Right lobe of liver (tissue), 4 donors: ENCODE results near the gene MPP7.

ENCODE experiments used
- CTCF ChIP-seq, 4 donors: fragments of 200-600 bp in 3 of 4; fragments of 450-650 bp in 1 of 4; IDR thresholded peaks; one replicate each; pipeline versions ENCODE4 v1.5.1 to v1.8.0; 2016 to 2022; ENCODE audit warnings: antibody characterized with exemption in 4 of 4, mild to moderate bottlenecking in 2 of 4
- POLR2A ChIP-seq: fragments of 450-650 bp; IDR thresholded peaks from one replicate; pipeline ENCODE4 v1.6.1; 2017; ENCODE audit warnings: antibody characterized with exemption, mild to moderate bottlenecking
- donor health status: DM: no; HTN: no; CAD: no.
- donor health status: DM: no; HTN: no; CAD: no.
- donor health status: DM: no; HTN: yes; CAD: no.

GRCh38 chr10:28296023-28296422 lies 6.8 kb downstream of the MPP7 start:
- TF ChIP-seq CTCF (IDR thresholded peaks at IDR 0.05): no peak
- TF ChIP-seq POLR2A: no peak
